HG03064 (cell line): Measurements from ENCODE around the gene CELF2.

Experiments
- ATAC-seq: cut with Tn5 transposase; IDR thresholded peaks from one replicate; pipeline ENCODE4 v1.9.1; 2021; ENCODE audit warnings: low read depth; ENCODE audit not compliant: unreplicated experiment

CELF2 gene

GRCh38 chr10:11003679-11004078 lies 14.0 kb upstream of the CELF2 start:
- ATAC-seq: no peak

- ATAC-seq: no peak
Measured at GRCh38 chr10:11004144-11005077, 13.3 kb upstream of the CELF2 start.

- ATAC-seq: no peak
Measured at GRCh38 chr10:11005725-11006427, 11.8 kb upstream of the CELF2 start.

- ATAC-seq: no peak
Measured at GRCh38 chr10:11006428-11006825, 11.2 kb upstream of the CELF2 start.

GRCh38 chr10:11007476-11008020 lies 10.1 kb upstream of the CELF2 start:
- no peak for ATAC-seq

- no peak for ATAC-seq
Measured at GRCh38 chr10:11009471-11010308, 8.0 kb upstream of the CELF2 start.

GRCh38 chr10:11010582-11010981 lies 7.1 kb upstream of the CELF2 start:
- ATAC-seq: no peak

GRCh38 chr10:11011436-11011835 lies 6.2 kb upstream of the CELF2 start:
- no peak for ATAC-seq

GRCh38 chr10:11011984-11012383 lies 5.7 kb upstream of the CELF2 start:
- ATAC-seq: no peak

- no peak for ATAC-seq
Measured at GRCh38 chr10:11012421-11013295, 5.0 kb upstream of the CELF2 start.

GRCh38 chr10:11013836-11014235 lies 3.8 kb upstream of the CELF2 start:
- no peak for ATAC-seq

- ATAC-seq: no peak
Measured at GRCh38 chr10:11014671-11015445, 2.8 kb upstream of the CELF2 start.

- no peak for ATAC-seq
Measured at GRCh38 chr10:11015446-11015934, 2.2 kb upstream of the CELF2 start.

GRCh38 chr10:11017000-11017569 lies 587 bp upstream of the CELF2 start:
- peak; percentile 37 for ATAC-seq

- peak; percentile 11 for ATAC-seq
Measured at GRCh38 chr10:11018432-11018841, 765 bp downstream of the CELF2 start.

GRCh38 chr10:11018855-11019631 lies 1.4 kb downstream of the CELF2 start:
- no peak for ATAC-seq

GRCh38 chr10:11019724-11020547 lies 2.3 kb downstream of the CELF2 start:
- no peak for ATAC-seq
